ENCODE measurements around the gene PACS1.

- peak in 5 of 7 experiments; percentile 44 to 95 (median 85) for TF ChIP-seq CTCF (IDR thresholded peaks at IDR 0.05)
- no peak for TF ChIP-seq POLR2A (IDR thresholded peaks at IDR 0.05)
- TF ChIP-seq EP300 (IDR thresholded peaks at IDR 0.05) = no peak
Observed at GRCh38 chr11:66045177-66045639, 24.9 kb upstream of the PACS1 start.

All from stomach (tissue), 4 donors.